Nephron (organoid): ENCODE data around the gene GLE1.

ENCODE experiments used
- H3K27ac Mint-ChIP-seq, 3 experiments: 2 replicates each; pipeline ENCODE4 v1.8.0; 2020; ENCODE audit warnings: mixed read lengths in 3 of 3, mild to moderate bottlenecking in 2 of 3, moderate library complexity in 1 of 3
- H3K27me3 Mint-ChIP-seq: 2 replicates; pipeline ENCODE4 v1.8.0; 2021; ENCODE audit warnings: low read depth, mild to moderate bottlenecking, moderate library complexity, mixed read lengths
- H3K36me3 Mint-ChIP-seq: 2 replicates; pipeline ENCODE4 v1.8.0; 2020; ENCODE audit warnings: low read depth, mixed read lengths
- H3K4me1 Mint-ChIP-seq: 2 replicates; pipeline ENCODE4 v1.8.0; 2020; ENCODE audit warnings: mixed read lengths
- H3K4me3 Mint-ChIP-seq, 3 experiments: 2 replicates each; pipeline ENCODE4 v1.8.0; 2020; ENCODE audit warnings: mild to moderate bottlenecking in 3 of 3, mixed read lengths in 3 of 3, moderate library complexity in 2 of 3
- H3K9me3 Mint-ChIP-seq: 2 replicates; pipeline ENCODE4 v1.8.0; 2020; ENCODE audit warnings: mixed read lengths
- CTCF ChIP-seq, 3 experiments: fragments of 200-600 bp; sonication (generic); IDR thresholded peaks; one replicate each; pipeline ENCODE4 v1.5.0; 2021; ENCODE audit warnings: antibody characterized with exemption in 3 of 3; ENCODE audit not compliant: unreplicated experiment in 3 of 3

The GLE1 gene

GRCh38 chr9:128554155-128554862 lies 49.8 kb downstream of the GLE1 start:
- no peak for TF ChIP-seq CTCF (IDR thresholded peaks at IDR 0.05; ENCODE audit: unreplicated experiment in 3 of 3)
- Mint-ChIP-seq H3K36me3 (peaks cover 3% of the 10 kb centered on the region), H3K27ac (no peak overlapping the region), H3K9me3 (no peaks in the 10 kb centered on the region), H3K27me3 (no peaks in the 10 kb centered on the region), H3K4me1 (peaks cover 55% of the 10 kb centered on the region), H3K4me3 (no peak overlapping the region)

DNA sequence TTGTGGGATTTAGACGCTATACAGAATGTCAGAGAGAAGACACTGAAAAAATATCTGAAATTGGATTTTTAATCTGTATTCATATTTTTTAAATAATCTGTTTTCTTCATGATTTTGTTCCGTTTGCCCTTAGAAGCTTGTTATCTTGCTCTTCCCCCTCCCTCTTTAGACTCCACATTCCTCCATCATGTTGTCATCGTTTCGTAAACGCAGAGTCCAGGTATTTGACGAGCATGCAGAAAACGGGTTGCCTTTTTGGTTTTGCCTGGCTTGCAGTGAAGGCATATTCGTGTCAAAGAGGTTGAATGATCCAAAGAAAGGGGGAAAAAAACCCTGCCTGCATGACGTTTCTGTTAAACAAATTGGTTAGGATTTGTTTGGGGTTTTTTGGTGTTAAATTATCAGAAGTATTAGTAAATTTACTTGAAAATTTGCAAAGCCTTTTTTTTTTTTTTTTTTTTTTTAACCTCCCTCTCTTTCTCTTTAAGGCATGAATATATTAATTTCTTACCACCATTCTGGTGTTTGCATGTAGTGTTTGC lies 50.7 kb downstream of the GLE1 start:
- Mint-ChIP-seq H3K9me3 (no peaks in the 10 kb centered on the region), H3K36me3 (peaks cover 3% of the 10 kb centered on the region)

DNA sequence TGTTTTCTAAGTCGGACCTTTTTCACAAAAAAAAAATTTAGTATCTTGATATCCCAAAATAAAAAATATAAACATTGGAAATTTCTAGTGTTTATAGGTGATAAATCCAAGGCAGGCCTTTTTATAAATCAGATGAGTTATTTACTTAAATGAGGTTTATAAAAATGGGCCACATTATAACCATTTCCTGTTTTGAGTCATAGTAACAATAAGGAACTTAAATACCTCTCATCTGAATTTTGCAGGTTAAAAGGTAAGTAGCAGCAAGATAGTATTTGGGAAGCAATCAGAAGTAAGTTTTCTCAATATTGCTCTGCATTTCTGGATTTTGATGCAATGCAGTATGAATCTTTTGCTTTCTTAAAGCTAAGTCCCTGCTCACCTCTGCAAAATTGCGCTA lies 51.8 kb downstream of the GLE1 start:
- no peak overlapping the region for H3K27ac Mint-ChIP-seq
- H3K9me3 Mint-ChIP-seq: no peaks in the 10 kb centered on the region
- peak overlapping the region in 1 of 3 experiments; percentile 31 for H3K4me3 Mint-ChIP-seq
- peaks cover 35% of the 10 kb centered on the region for H3K4me1 Mint-ChIP-seq
- TF ChIP-seq CTCF (IDR thresholded peaks at IDR 0.05; ENCODE audit: unreplicated experiment in 3 of 3): no peak
- no peaks in the 10 kb centered on the region for H3K27me3 Mint-ChIP-seq
- H3K36me3 Mint-ChIP-seq: peaks cover 3% of the 10 kb centered on the region

More for the DNA sequence above, 50.7 kb downstream of the GLE1 start:
- Mint-ChIP-seq H3K27ac (no peak overlapping the region), H3K4me3 (no peak overlapping the region), H3K4me1 (peaks cover 46% of the 10 kb centered on the region), H3K27me3 (no peaks in the 10 kb centered on the region)
- no peak for TF ChIP-seq CTCF (IDR thresholded peaks at IDR 0.05; ENCODE audit: unreplicated experiment in 3 of 3)

GRCh38 chr9:128556926-128557634 lies 52.6 kb downstream of the GLE1 start:
- Mint-ChIP-seq H3K9me3 (no peaks in the 10 kb centered on the region), H3K27ac (peak overlapping the region; percentile 25 to 52 (median 49)), H3K27me3 (no peaks in the 10 kb centered on the region), H3K36me3 (peaks cover 8% of the 10 kb centered on the region), H3K4me1 (peaks cover 32% of the 10 kb centered on the region), H3K4me3 (peak overlapping the region; percentile 15 to 54 (median 31))
- no peak for TF ChIP-seq CTCF (IDR thresholded peaks at IDR 0.05; ENCODE audit: unreplicated experiment in 3 of 3)

- no peaks in the 10 kb centered on the region for H3K27me3 Mint-ChIP-seq
- peak overlapping the region in 2 of 3 experiments; percentile 18 to 62 for H3K4me3 Mint-ChIP-seq
- no peaks in the 10 kb centered on the region for H3K9me3 Mint-ChIP-seq
- peak overlapping the region; percentile 60 to 82 (median 79) for H3K27ac Mint-ChIP-seq
- no peak for TF ChIP-seq CTCF (IDR thresholded peaks at IDR 0.05; ENCODE audit: unreplicated experiment in 3 of 3)
- H3K4me1 Mint-ChIP-seq: peaks cover 32% of the 10 kb centered on the region
- peaks cover 16% of the 10 kb centered on the region for H3K36me3 Mint-ChIP-seq
Measured at GRCh38 chr9:128558431-128559310, 54.2 kb downstream of the GLE1 start.
